Mononuclear cell (primary cell): ENCODE measurements around the gene SIPA1L3. TPM values are rescaled to one million over a fixed set of nuclear protein-coding genes. Genes with fewer than 3 reads are reported as not detected.
"Not testable (repeated sequence)": the region's sequence is repeated elsewhere in the genome, so short reads cannot be mapped to it uniquely, and the experiment has no call there.

Experiments used
- H3K27me3 ChIP-seq: 2 replicates; pipeline ENCODE4 v1.6.0; 2011; ENCODE audit warnings: low read length, control low read depth; ENCODE audit not compliant: insufficient read depth
- H3K4me1 ChIP-seq: 2 replicates; pipeline ENCODE4 v1.5.1; 2011; ENCODE audit warnings: mild to moderate bottlenecking, low read length, control low read depth; ENCODE audit not compliant: insufficient read depth
- H3K4me3 ChIP-seq: 2 replicates; pipeline ENCODE4 v1.5.1; 2011; ENCODE audit warnings: mild to moderate bottlenecking, low read length, moderate library complexity
- H3K9me3 ChIP-seq: 2 replicates; pipeline ENCODE4 v1.5.1; 2011; ENCODE audit warnings: low read depth, mild to moderate bottlenecking, control low read depth, low read length
- total RNA-seq: library from RNA; depleted of rRNA; stranded (reverse); fragments of >200 nt; gene quantifications from one replicate; pipeline ENCODE4 v1.2.3, GENCODE V29; 2012

Gene SIPA1L3
- total RNA-seq, 1 donor: 12.8 TPM

GRCh38 chr19:38021352-38021751, 114.3 kb downstream of the SIPA1L3 start:
- H3K27me3 ChIP-seq: no peaks in the 10 kb centered on the region

GRCh38 chr19:38022791-38023670, 116.0 kb downstream of the SIPA1L3 start:
- Histone ChIP-seq H3K4me1 (peaks cover 40% of the 10 kb centered on the region), H3K27me3 (no peaks in the 10 kb centered on the region), H3K9me3 (no peaks in the 10 kb centered on the region), H3K4me3 (no peak overlapping the region)

More at GRCh38 chr19:38021352-38021751, 114.3 kb downstream of the SIPA1L3 start:
- peaks cover 40% of the 10 kb centered on the region for H3K4me1 ChIP-seq
- no peaks in the 10 kb centered on the region for H3K9me3 ChIP-seq
- H3K4me3 ChIP-seq: no peak overlapping the region

GRCh38 chr19:38023671-38024541, 116.9 kb downstream of the SIPA1L3 start:
- Histone ChIP-seq H3K4me1 (peaks cover 40% of the 10 kb centered on the region), H3K27me3 (no peaks in the 10 kb centered on the region), H3K4me3 (no peak overlapping the region), H3K9me3 (no peaks in the 10 kb centered on the region)

DNA sequence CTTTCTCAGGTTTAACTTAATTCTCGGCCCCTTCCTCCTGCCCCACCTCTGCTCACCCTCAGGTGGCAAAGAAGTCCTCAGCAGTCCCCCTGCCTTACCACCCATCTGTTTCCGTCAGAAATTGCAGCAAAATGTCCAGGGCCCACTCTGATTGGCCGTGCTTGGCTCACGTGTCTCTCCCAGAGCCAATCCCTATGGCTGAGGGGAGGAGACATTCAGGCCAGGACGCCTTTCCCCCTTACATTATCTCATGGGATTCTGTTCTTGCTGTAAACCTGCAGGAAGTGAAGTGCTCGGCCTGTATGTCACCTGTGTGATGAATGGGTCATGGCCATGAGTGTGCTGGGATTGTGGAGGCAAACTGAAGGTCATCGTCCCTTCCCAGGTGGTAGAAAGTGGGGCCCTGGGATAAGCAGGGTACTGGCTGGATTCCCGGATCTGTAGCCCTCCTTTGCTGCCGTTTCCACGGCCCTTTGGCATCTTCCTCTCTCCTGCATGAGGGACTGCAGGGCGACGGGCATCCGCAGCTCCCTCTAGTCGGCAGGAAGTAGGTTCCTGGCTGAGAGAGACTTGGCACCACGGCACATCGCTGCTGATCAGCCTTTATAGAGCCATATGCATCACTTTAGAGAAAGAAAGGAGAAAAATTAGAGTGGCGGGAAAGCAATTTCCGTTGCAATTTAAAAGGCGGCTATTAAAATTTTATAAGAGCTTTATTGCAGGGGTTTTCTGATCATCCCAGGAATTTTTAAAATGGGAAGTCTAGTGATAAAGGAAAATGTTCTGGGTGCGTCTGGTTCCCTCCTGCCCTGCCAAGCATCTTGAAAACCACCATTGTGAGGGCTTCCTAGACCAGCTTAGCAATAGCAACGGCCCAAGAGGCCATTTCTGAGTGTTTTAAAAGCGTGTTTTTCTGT, 118.2 kb downstream of the SIPA1L3 start:
- Histone ChIP-seq H3K27me3 (no peaks in the 10 kb centered on the region), H3K4me1 (peaks cover 29% of the 10 kb centered on the region)

GRCh38 chr19:38025909-38026307, 118.9 kb downstream of the SIPA1L3 start:
- H3K4me3 ChIP-seq: no peak overlapping the region
- no peaks in the 10 kb centered on the region for H3K27me3 ChIP-seq
- H3K9me3 ChIP-seq: no peaks in the 10 kb centered on the region
- peaks cover 25% of the 10 kb centered on the region for H3K4me1 ChIP-seq

More for the DNA sequence above, 118.2 kb downstream of the SIPA1L3 start:
- Histone ChIP-seq H3K9me3 (no peaks in the 10 kb centered on the region), H3K4me3 (no peak overlapping the region)

- H3K4me1 ChIP-seq: peaks cover 23% of the 10 kb centered on the region
- no peaks in the 10 kb centered on the region for H3K27me3 ChIP-seq
- H3K4me3 ChIP-seq: no peak overlapping the region
- H3K9me3 ChIP-seq: no peaks in the 10 kb centered on the region
These were observed 122.0 kb downstream of the SIPA1L3 start for GRCh38 chr19:38028913-38029510.

DNA sequence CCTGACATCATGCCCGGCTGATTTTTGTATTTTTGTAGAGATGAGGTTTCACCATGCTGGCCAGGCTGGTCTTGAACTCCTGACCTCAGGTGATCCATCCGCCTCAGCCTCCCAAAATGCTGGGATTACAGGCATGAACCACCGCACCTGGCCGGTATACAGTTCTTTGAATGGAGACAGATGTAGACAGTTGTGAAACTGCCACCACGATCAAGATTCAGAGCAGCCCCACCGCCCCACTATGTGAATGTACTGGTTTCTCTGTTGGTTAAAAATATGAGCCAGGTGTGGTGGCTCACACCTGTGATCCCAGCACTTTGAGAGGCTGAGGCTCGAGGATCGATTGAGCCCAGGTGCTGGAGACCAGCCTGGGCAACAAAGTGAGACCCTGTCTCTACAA, 123.0 kb downstream of the SIPA1L3 start:
- not testable (repeated sequence) for H3K27me3 ChIP-seq, H3K9me3 ChIP-seq, H3K4me3 ChIP-seq
- H3K4me1 ChIP-seq: peaks cover 28% of the 10 kb centered on the region

GRCh38 chr19:38030686-38031422, 123.8 kb downstream of the SIPA1L3 start:
- Histone ChIP-seq H3K9me3 (no peaks in the 10 kb centered on the region), H3K4me1 (peaks cover 33% of the 10 kb centered on the region), H3K27me3 (no peaks in the 10 kb centered on the region), H3K4me3 (no peak overlapping the region)

DNA sequence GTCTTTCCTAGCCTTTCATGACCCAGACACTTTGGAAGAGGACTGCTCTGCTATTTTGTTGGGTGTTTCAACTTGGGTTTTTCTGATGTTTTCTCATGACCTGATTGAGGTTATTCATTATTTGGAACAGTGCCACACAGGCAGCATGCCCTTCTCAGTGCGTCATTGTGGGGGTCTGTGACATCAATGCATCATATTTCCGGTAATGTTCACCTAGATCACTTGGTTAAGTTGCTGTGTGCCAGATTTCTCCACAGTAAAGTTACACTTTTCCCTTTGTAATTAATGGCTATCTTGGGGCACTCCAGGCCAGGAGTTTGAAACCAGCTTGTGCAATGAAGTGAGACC, 124.4 kb downstream of the SIPA1L3 start:
- Histone ChIP-seq H3K4me3 (no peak overlapping the region), H3K4me1 (peaks cover 33% of the 10 kb centered on the region)

GRCh38 chr19:38032151-38032550, 125.1 kb downstream of the SIPA1L3 start:
- Histone ChIP-seq H3K4me1 (peaks cover 37% of the 10 kb centered on the region), H3K4me3 (no peak overlapping the region), H3K27me3 (no peaks in the 10 kb centered on the region), H3K9me3 (no peaks in the 10 kb centered on the region)

More for the DNA sequence above, 124.4 kb downstream of the SIPA1L3 start:
- H3K27me3 ChIP-seq: no peaks in the 10 kb centered on the region
- H3K9me3 ChIP-seq: no peaks in the 10 kb centered on the region

DNA sequence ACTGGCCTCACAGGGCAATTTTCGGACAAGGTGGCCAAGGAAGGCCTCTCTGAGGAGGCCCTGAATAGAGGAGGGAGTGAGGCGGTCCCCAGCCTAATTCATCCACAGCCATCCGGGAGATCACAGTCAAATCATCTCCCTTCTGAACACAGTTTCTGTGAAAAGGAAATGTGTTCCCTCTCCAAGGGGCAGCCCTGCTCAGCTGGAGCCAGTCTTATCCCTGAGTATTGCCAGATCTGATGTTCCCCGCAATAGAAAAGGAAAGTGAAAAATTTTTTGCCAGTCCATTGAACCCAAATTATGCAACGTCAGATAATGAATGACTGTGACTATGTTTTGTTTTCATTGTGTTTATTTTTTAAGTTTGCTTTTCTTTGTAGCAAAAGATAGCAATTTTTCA, 125.9 kb downstream of the SIPA1L3 start:
- Histone ChIP-seq H3K4me3 (no peak overlapping the region), H3K9me3 (no peaks in the 10 kb centered on the region), H3K27me3 (no peaks in the 10 kb centered on the region), H3K4me1 (peaks cover 37% of the 10 kb centered on the region)

DNA sequence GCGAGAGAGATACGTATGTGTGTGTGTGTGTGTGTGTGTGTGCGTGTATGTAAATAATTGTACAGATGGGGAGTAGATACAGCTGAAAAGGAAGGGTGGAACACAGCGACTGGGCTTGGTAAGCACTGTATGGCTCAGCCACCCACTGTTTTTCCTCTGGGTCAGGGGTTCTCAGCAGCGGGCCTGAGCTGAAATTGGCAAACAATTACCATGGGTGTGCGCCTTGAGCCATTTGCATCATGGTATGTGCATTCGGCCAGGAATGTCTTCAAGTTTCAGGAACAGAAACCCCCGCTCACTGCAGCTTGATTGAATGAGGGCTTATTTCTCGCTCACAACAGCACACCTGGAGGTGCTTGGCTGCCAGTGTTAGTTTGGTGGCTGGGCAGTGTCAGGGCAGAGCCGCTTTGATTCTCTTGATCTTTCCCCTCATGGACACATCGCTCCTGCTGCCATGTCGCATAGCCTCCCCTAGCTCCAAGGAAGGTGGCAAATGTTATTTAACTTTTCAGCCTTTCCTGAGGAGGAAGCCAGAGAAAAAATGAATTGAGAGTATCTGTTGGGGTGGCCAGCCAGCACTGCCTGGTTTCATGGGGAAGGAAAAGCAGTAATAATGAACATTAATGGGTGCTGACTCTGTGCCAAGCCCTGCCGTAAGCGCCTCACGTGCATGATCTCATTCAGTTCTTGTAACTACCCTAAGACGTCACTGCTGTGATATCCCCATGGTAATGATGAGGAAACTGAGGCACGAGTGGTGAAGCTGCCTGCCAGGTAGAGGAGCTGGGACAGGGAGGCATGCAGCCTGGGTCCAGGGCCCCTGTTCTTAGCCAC, 126.9 kb downstream of the SIPA1L3 start:
- H3K4me3 ChIP-seq: no peak overlapping the region
- H3K4me1 ChIP-seq: peaks cover 37% of the 10 kb centered on the region
- no peaks in the 10 kb centered on the region for H3K27me3 ChIP-seq
- no peaks in the 10 kb centered on the region for H3K9me3 ChIP-seq

- Histone ChIP-seq H3K4me3 (no peak overlapping the region), H3K9me3 (no peaks in the 10 kb centered on the region), H3K4me1 (peaks cover 37% of the 10 kb centered on the region), H3K27me3 (no peaks in the 10 kb centered on the region)
These were observed 127.5 kb downstream of the SIPA1L3 start for GRCh38 chr19:38034492-38034860.
